Left kidney (tissue), 8 donors: ENCODE data around the gene ZNF19. TPM values are rescaled to one million over a fixed set of nuclear protein-coding genes. Genes with fewer than 3 reads are reported as not detected.
A peak's percentile ranks its signal among the peaks of the same experiment; 100 is the strongest.
"Not testable (repeated sequence)": the region's sequence is repeated elsewhere in the genome, so short reads cannot be mapped to it uniquely, and the experiment has no call there.

Experiments
- DNase-seq: peaks from one replicate; pipeline ENCODE4 v3.0.0-alpha.2; 2013
- long read RNA-seq, 8 donors: transcript quantifications; one replicate each; lab custom pipeline, GENCODE V29; 2026
- polyA plus RNA-seq: library from polyadenylated mRNA; unstranded; fragments of 120-200 nt; gene quantifications from one replicate; pipeline ENCODE4 v1.2.1, GENCODE V29; 2013; ENCODE audit not compliant: insufficient read length

The ZNF19 gene
- polyA plus RNA-seq = 15.6 TPM
- long read RNA-seq, donor 1, partial matches to known transcripts = 0 of 4 reads
- long read RNA-seq, donor 1, other reads (novel, unspliced or antisense) = 0 of 4 reads
- long read RNA-seq, donor 2, partial matches to known transcripts = 0 of 4 reads
- long read RNA-seq, donor 2, other reads (novel, unspliced or antisense) = 0 of 4 reads
- long read RNA-seq, donor 3 = 0 reads
- long read RNA-seq, donor 4, partial matches to known transcripts = 0 of 1 reads
- long read RNA-seq, donor 4, other reads (novel, unspliced or antisense) = 0 of 1 reads
- long read RNA-seq, donor 5, partial matches to known transcripts = 0 of 1 reads
- long read RNA-seq, donor 5, other reads (novel, unspliced or antisense) = 0 of 1 reads
- long read RNA-seq, donor 6 = 0 reads
- long read RNA-seq, donor 7, partial matches to known transcripts = 0 of 1 reads
- long read RNA-seq, donor 7, other reads (novel, unspliced or antisense) = 0 of 1 reads
- long read RNA-seq, donor 8, partial matches to known transcripts = 0 of 3 reads
- long read RNA-seq, donor 8, other reads (novel, unspliced or antisense) = 0 of 3 reads

- DNase-seq = no peak
Measured at GRCh38 chr16:71489122-71489521, at the start of gene ZNF19. ZNF19 (minus strand) TSS chr16:71489324; CDS start chr16:71482114, 7,210 bp downstream.

GRCh38 chr16:71537643-71538042 lies 48.5 kb upstream of the ZNF19 start:
- DNase-seq = peak; percentile 37

GRCh38 chr16:71536752-71537499 lies 47.8 kb upstream of the ZNF19 start:
- DNase-seq = no peak

GRCh38 chr16:71532366-71532765 lies 43.2 kb upstream of the ZNF19 start:
- DNase-seq = no peak

DNA sequence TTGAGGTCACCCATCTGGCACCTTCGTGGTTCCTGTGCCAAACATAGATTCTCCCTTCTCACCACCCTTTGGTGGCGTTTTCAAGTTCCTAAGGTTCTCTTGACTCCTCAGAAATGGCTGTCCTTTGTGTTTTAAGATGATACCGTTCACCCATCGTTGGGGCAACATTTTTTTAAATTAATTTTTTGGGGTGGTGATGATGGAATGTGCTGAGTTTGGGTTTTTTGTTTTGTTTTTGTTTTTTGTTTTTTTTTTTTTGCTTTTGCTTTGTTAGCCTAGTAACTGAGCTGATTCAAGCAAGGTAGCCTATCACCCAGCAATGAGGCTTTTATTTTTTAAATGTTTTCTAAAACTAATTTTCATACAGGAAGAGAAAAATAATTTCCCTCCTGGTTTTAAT lies 39.7 kb upstream of the ZNF19 start:
- DNase-seq = no peak

DNA sequence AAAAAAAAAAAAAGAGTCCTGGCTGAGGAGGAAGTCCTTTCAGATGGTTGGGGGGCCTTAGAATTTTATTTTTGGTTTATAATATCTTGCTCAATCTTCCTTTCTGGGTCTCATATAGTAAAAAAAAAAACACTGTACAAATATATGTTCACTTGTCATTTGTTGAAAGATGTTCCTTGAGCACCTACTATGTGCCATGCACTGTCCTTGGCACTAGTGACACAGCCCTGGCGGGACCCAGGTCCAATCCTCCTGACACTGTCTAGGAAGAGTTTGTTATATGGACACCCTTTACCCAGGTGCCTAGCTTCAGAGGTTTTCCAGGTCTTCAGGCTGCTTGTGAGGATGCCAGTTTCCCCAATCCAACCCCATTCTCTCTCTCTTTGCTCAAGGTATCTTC lies 39.1 kb upstream of the ZNF19 start:
- no peak for DNase-seq

DNA sequence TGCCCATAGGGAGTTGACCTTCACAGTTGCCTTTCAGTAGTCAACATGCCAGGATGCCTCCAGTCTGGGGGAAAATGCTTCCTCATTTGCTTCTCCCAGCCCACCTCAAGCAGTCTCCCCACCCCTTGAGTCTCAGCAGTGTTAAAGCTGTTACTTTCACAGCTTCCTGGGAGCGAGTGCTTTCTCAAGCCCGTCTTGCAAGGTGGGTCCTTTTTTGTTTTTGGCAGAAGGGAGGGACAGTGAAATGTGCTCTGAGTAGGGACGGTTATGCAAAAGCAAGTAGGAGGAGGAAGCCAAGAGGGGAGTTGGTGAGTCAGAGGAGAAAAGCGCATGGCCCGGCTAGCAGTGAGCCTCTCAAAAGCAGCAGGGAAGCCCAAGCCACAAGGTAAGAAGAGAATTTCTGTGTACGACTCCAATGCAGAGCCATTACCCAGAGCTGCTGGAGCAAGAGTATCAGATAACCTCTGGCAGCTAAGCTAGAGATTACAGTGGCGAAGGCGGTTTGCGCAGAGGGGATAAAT lies 37.0 kb upstream of the ZNF19 start, which contains the start of gene CHST4:
Gene CHST4, plus strand, starts transcription at position 316 of the 521 bp plus-strand sequence. CDS start 10,252 bp downstream, outside the sequence.
- DNase-seq = peak; percentile 39

- DNase-seq = no peak
Measured at GRCh38 chr16:71524566-71525553, 35.7 kb upstream of the ZNF19 start.

DNA sequence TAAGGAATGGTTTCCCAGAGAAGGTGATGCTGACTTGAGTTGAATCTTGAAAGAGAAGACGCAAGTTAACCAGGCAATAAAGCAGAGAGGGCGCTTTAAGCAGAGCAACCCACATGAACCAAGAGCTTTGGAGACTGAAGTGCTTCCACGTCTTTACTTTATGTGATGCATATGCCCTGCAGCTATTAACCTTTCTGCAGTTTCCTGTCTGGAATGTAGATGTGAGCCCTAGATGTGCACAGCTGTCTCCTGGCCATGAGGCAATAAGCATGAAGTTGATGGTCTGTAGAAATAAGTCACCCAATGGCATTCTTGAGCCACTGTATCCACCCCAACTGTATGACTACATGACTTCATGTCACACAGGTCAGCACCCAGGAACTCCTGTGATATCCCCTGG lies 31.4 kb upstream of the ZNF19 start:
- no peak for DNase-seq

DNA sequence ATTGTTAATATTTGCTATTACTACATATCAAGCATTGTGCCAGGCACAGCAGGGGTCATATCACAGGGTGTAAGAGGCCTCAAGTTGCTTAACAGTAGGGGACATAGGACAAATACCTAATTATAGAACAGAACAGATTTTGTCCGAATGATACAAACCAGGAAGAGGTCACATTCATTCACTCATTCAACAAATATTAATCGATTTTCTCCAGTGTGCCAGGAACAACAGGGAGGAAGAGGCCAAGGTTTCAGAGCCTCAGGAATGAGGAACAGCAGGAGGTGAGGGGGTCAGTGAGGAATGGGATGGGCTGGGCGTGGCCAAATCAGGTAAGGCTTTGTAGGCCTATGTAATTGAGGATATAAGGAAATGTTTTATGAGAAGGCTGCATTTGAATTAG lies 25.9 kb upstream of the ZNF19 start:
- no peak for DNase-seq

- DNase-seq = no peak
Measured at GRCh38 chr16:71514476-71514875, 25.4 kb upstream of the ZNF19 start.

DNA sequence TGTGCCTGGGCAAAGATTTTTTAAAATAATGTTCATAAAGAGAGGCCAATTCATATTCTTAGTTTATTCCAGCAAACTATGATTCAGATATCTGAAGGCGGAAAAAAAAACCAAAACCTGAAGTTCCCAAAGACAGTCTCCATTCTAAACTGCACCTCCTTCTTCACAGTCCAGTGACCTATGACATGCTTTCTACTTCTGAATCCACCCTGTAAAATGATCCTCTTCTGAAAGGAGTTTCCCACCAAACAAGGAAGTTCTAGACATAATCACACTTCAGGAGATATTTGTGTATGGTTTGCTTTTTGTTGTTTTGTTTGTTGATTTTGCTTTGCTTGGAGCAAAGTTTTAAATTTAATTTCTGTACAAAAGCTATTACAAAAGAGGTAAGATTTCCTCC lies 24.2 kb upstream of the ZNF19 start:
- DNase-seq = no peak

GRCh38 chr16:71507061-71507460 lies 17.9 kb upstream of the ZNF19 start:
- DNase-seq = no peak

- DNase-seq = no peak
Measured at GRCh38 chr16:71504901-71505300, 15.8 kb upstream of the ZNF19 start.

DNA sequence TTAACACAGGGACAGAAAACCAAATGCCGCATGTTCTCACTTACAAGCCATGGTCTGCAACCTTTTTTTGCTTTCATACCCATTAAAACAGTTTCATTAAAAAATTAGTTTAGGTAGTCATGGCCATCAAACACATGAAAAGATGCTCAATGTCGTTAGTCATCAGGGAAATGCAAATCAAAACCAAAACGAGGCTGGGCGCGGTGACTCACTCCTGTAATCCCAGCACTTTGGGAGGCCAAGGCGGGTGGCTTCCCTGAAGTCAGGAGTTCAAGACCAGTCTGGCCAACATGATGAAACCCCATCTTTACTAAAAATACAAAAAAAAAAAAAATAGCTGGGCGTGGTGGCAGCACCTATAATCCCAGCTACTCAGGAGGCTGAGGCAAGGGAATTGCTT lies 14.9 kb upstream of the ZNF19 start:
- DNase-seq = not testable (repeated sequence)

DNA sequence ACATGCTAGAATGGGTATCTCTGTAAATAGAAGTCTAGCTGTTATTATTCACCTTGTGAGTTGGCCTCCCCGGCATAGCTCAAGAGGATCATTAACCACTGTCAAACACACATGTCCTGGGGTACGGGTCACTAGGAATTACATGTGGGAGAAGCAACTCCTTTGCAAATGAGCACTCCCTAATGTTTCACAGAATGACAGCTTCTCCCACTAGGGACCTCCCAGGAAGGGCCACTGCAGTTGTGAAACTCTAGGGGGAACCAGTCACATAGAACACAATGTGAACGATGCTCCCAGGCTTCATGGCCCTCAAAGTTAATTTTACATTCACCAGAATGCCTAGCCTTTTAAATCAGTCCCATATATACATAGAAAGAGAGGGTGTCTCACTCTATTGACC lies 12.4 kb upstream of the ZNF19 start:
- DNase-seq = peak; percentile 40

GRCh38 chr16:71500964-71501363 lies 11.8 kb upstream of the ZNF19 start:
- no peak for DNase-seq

DNA sequence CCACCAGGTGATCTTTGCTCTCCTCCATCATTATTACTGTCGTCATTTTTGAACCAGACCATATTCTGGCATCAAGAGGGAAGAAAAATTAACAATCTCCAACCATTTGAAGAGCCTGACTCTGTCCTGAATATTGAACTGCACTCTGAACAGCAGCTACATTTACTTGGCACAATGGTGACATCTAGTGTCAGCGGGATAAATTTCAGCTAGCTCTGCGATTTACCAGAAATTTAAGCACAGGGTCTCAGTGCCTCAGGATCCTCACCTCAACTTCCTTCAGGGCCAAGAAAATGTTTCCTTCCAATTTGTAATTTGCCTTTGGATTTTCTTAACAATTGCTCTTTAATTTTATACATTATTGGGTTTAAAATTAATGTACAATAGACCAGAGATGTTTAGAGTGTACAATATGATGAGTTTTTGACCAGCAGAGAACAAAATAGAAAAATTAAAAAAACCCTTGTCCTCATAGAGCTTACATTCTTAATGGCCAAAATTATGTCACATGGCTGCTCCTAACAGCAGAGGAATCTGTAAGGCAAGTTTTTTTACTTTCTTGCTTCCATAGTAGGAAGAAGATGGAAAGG lies 10.7 kb upstream of the ZNF19 start:
- peak; percentile 47 for DNase-seq

DNA sequence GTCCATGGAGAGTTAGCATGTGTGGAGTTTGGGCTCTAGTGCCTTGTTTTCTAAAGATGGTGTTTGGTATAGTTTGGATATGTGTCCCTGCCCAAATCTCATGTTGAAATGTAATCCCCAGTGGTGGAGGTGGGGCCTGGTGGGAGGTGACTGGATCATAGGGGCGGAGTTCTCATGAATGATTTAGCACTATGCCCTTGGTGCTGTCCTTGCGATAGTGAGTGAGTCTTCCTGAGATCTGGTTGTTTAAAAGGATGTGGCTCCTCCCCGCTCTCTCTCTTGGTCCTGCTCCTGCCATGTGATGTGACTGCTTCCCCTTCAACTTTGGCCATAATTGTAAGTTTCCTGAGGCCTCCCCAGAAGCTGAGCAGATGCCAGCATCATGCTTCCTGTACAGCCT lies 8.9 kb upstream of the ZNF19 start:
- no peak for DNase-seq

DNA sequence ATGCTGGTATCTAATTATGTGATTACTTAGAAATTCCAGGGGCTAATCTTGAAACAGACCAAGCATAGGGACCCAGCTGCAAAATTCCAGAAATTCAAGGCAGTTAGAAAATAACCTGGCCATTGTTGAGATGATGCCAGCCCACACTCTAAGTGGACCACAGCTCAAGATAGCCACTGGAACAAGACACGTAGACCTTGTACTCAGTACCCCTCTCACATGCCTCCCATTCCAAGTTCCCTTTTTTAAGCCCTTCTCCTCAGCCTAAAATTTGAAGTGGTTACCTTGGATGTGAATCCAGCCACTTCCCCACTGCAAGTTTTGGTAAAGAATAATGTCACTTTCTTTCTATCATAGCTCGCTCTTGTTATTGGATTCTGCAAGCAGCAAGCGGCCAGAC lies 4.1 kb upstream of the ZNF19 start:
- no peak for DNase-seq

DNA sequence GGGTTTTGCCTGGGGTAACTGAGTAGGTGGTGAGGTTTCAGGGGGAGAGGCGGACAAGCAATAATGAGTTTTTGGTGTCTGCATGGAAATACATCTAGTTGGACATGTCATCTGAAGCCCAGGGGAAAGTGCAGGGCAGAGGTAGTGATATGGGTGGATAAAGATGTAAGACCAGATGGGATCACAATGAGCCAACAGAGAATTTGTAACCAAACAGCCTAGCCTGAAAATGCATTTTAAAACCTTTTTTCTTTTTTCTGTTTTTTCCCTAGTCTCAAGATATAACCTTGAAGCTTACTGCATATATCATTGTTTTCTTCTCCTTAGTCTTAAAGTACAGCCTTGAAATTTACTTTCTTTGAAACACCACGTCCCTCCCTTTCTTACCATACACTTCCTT lies 3.7 kb upstream of the ZNF19 start:
- no peak for DNase-seq
